Karpas-422 (cell line): ENCODE data around the gene NAV2. TPM values are rescaled to one million over a fixed set of nuclear protein-coding genes. Genes with fewer than 3 reads are reported as not detected.

Source experiments
- DNase-seq: peaks from one replicate; pipeline ENCODE4 v3.0.0-alpha.2; 2015
- H2AFZ ChIP-seq: fragments of 200-600 bp; sonication (generic); 2 replicates; pipeline ENCODE4 v1.6.1; 2014; ENCODE audit warnings: antibody characterized with exemption, low read length, mixed read lengths
- H3K27ac ChIP-seq: fragments of 200-600 bp; sonication (generic); 2 replicates; pipeline ENCODE4 v1.5.1; 2014; ENCODE audit warnings: mild to moderate bottlenecking, low read length, moderate library complexity
- H3K27me3 ChIP-seq: fragments of 200-600 bp; sonication (generic); 2 replicates; pipeline ENCODE4 v1.6.1; 2014; ENCODE audit warnings: low read length, mixed read lengths
- H3K36me3 ChIP-seq: fragments of 200-600 bp; sonication (generic); 2 replicates; pipeline ENCODE4 v1.6.1; 2014; ENCODE audit warnings: low read length, mixed read lengths; ENCODE audit not compliant: insufficient read depth
- H3K4me1 ChIP-seq: fragments of 200-600 bp; sonication (generic); 2 replicates; pipeline ENCODE4 v1.6.1; 2014; ENCODE audit warnings: mild to moderate bottlenecking, low read length, mixed read lengths
- H3K4me2 ChIP-seq: fragments of 200-600 bp; sonication (generic); 2 replicates; pipeline ENCODE4 v1.6.1; 2014; ENCODE audit warnings: low read length, low read depth, mild to moderate bottlenecking; ENCODE audit not compliant: poor library complexity, severe bottlenecking
- H3K4me3 ChIP-seq: fragments of 200-600 bp; sonication (generic); 2 replicates; pipeline ENCODE4 v1.5.1; 2014; ENCODE audit warnings: mild to moderate bottlenecking, antibody characterized with exemption, low read length, mixed read lengths
- H3K79me2 ChIP-seq: fragments of 200-600 bp; sonication (generic); 2 replicates; pipeline ENCODE4 v1.6.1; 2014; ENCODE audit warnings: mild to moderate bottlenecking, low read length, mixed read lengths
- H3K9ac ChIP-seq: fragments of 200-600 bp; sonication (generic); 2 replicates; pipeline ENCODE4 v1.6.0; 2014; ENCODE audit warnings: low read length
- H3K9me2 ChIP-seq: fragments of 200-600 bp; sonication (generic), shearing (Covaris generic); replicated peaks from 2 replicates; pipeline ENCODE4 v1.6.0; 2014; ENCODE audit warnings: mild to moderate bottlenecking, low read length, moderate library complexity; ENCODE audit not compliant: insufficient read depth
- H3K9me3 ChIP-seq: fragments of 300-700, 200-600 bp; sonication (generic); 2 replicates; pipeline ENCODE4 v1.6.1; 2014; ENCODE audit warnings: low read length, mixed read lengths
- H4K20me1 ChIP-seq: fragments of 200-600 bp; sonication (generic); 2 replicates; pipeline ENCODE4 v1.6.1; 2014; ENCODE audit warnings: mild to moderate bottlenecking, antibody characterized with exemption, low read length, low read depth; ENCODE audit not compliant: insufficient read depth
- total RNA-seq: library from RNA; depleted of rRNA; stranded (reverse); fragments of >200 nt; shearing (Covaris generic); gene quantifications from 2 replicates; pipeline ENCODE4 v1.2.3, GENCODE V29; 2014; ENCODE audit warnings: low replicate concordance

Gene NAV2
- total RNA-seq, 1 experiment from 2014 or later, result not detected

- Histone ChIP-seq H3K36me3 (no peaks in the 10 kb centered on the region), H3K79me2 (no peaks in the 10 kb centered on the region), H3K9ac (no peak overlapping the region), H3K4me3 (no peak overlapping the region), H3K9me2 (no peaks in the 10 kb centered on the region), H3K27ac (no peak overlapping the region), H3K9me3 (no peaks in the 10 kb centered on the region), H3K4me1 (no peaks in the 10 kb centered on the region), H2AFZ (no peak overlapping the region), H3K4me2 (no peak overlapping the region), H3K27me3 (no peaks in the 10 kb centered on the region), H4K20me1 (no peaks in the 10 kb centered on the region)
- DNase-seq, result no peak
Observed at GRCh38 chr11:19727246-19727645, 14.6 kb downstream of the NAV2 start.

GRCh38 chr11:19728436-19728835, 15.8 kb downstream of the NAV2 start:
- H3K4me1 ChIP-seq, result no peaks in the 10 kb centered on the region
- H3K4me2 ChIP-seq, result no peak overlapping the region
- H3K36me3 ChIP-seq, result no peaks in the 10 kb centered on the region
- no peaks in the 10 kb centered on the region for H3K9me3 ChIP-seq
- H4K20me1 ChIP-seq, result no peaks in the 10 kb centered on the region
- H3K27ac ChIP-seq, result no peak overlapping the region
- H3K4me3 ChIP-seq, result no peak overlapping the region
- H2AFZ ChIP-seq, result no peak overlapping the region
- no peaks in the 10 kb centered on the region for H3K79me2 ChIP-seq
- no peak overlapping the region for H3K9ac ChIP-seq
- no peaks in the 10 kb centered on the region for H3K27me3 ChIP-seq
- no peak for DNase-seq
- H3K9me2 ChIP-seq, result no peaks in the 10 kb centered on the region

- no peaks in the 10 kb centered on the region for H3K36me3 ChIP-seq
- DNase-seq, result no peak
Observed at GRCh38 chr11:19729141-19729540, 16.5 kb downstream of the NAV2 start.

GRCh38 chr11:19730373-19730772, 17.7 kb downstream of the NAV2 start:
- Histone ChIP-seq H3K9me3 (no peaks in the 10 kb centered on the region), H3K9ac (no peak overlapping the region), H2AFZ (no peak overlapping the region), H3K27ac (no peak overlapping the region), H3K4me1 (no peaks in the 10 kb centered on the region), H3K36me3 (no peaks in the 10 kb centered on the region), H3K4me2 (no peak overlapping the region), H4K20me1 (no peaks in the 10 kb centered on the region), H3K9me2 (no peaks in the 10 kb centered on the region), H3K4me3 (no peak overlapping the region), H3K27me3 (no peaks in the 10 kb centered on the region), H3K79me2 (no peaks in the 10 kb centered on the region)
- no peak for DNase-seq

More at GRCh38 chr11:19729141-19729540, 16.5 kb downstream of the NAV2 start:
- no peaks in the 10 kb centered on the region for H3K4me1 ChIP-seq
- no peak overlapping the region for H3K4me3 ChIP-seq
- no peak overlapping the region for H2AFZ ChIP-seq
- no peaks in the 10 kb centered on the region for H3K9me2 ChIP-seq
- no peaks in the 10 kb centered on the region for H3K27me3 ChIP-seq
- no peaks in the 10 kb centered on the region for H4K20me1 ChIP-seq
- no peak overlapping the region for H3K4me2 ChIP-seq
- no peaks in the 10 kb centered on the region for H3K79me2 ChIP-seq
- no peaks in the 10 kb centered on the region for H3K9me3 ChIP-seq
- no peak overlapping the region for H3K27ac ChIP-seq
- H3K9ac ChIP-seq, result no peak overlapping the region

- Histone ChIP-seq H3K9ac (no peak overlapping the region), H3K4me3 (no peak overlapping the region), H3K27ac (no peak overlapping the region), H3K9me3 (no peaks in the 10 kb centered on the region), H3K79me2 (no peaks in the 10 kb centered on the region), H4K20me1 (no peaks in the 10 kb centered on the region), H3K4me1 (peaks cover 3% of the 10 kb centered on the region; the same call in 1 of the 2 replicates), H3K36me3 (no peaks in the 10 kb centered on the region), H3K4me2 (no peak overlapping the region), H3K27me3 (no peaks in the 10 kb centered on the region), H3K9me2 (no peaks in the 10 kb centered on the region), H2AFZ (no peak overlapping the region)
- no peak for DNase-seq
Observed at GRCh38 chr11:19734171-19734570, 21.5 kb downstream of the NAV2 start.

- H3K36me3 ChIP-seq, result no peaks in the 10 kb centered on the region
- H3K9me2 ChIP-seq, result no peaks in the 10 kb centered on the region
- no peak for DNase-seq
- H3K27me3 ChIP-seq, result no peaks in the 10 kb centered on the region
- H3K79me2 ChIP-seq, result no peaks in the 10 kb centered on the region
- H3K4me1 ChIP-seq, result peaks cover 3% of the 10 kb centered on the region; the same call in 1 of the 2 replicates
- no peak overlapping the region for H3K27ac ChIP-seq
- H2AFZ ChIP-seq, result no peak overlapping the region
- no peak overlapping the region for H3K4me2 ChIP-seq
- H4K20me1 ChIP-seq, result no peaks in the 10 kb centered on the region
- no peak overlapping the region for H3K4me3 ChIP-seq
- no peaks in the 10 kb centered on the region for H3K9me3 ChIP-seq
- no peak overlapping the region for H3K9ac ChIP-seq
Observed at GRCh38 chr11:19735157-19735908, 22.7 kb downstream of the NAV2 start.

GRCh38 chr11:19735909-19736498, 23.4 kb downstream of the NAV2 start:
- Histone ChIP-seq H3K4me1 (peaks cover 3% of the 10 kb centered on the region; the same call in 1 of the 2 replicates), H3K9ac (no peak overlapping the region), H3K9me2 (no peaks in the 10 kb centered on the region), H3K4me3 (no peak overlapping the region), H3K79me2 (no peaks in the 10 kb centered on the region), H3K4me2 (no peak overlapping the region), H3K27ac (no peak overlapping the region), H3K27me3 (no peaks in the 10 kb centered on the region), H4K20me1 (no peaks in the 10 kb centered on the region), H3K36me3 (no peaks in the 10 kb centered on the region), H3K9me3 (no peaks in the 10 kb centered on the region), H2AFZ (no peak overlapping the region)
- DNase-seq, result no peak

DNA sequence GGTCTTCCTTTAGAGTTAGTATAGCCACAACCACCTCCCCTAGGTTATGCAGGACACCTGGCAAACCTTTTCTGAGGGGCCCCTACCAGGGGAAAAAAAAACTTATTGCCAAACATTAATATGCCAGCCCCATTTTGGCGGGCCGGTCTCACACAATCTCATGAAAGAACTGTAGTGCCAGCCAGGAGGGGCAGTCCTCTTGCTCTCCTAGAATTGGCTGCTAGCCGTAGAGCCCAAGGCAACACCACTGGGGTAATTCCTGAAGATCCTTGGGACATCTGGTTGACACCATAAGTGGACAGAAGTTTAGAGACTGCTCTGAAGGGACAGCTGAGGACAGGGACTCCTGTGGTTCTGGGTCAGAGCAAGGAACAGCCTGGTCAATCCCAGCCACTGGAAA, 24.2 kb downstream of the NAV2 start:
- no peaks in the 10 kb centered on the region for H3K27me3 ChIP-seq
- no peak overlapping the region for H3K4me3 ChIP-seq
- no peak overlapping the region for H3K9ac ChIP-seq
- no peaks in the 10 kb centered on the region for H3K9me2 ChIP-seq
- H3K9me3 ChIP-seq, result no peaks in the 10 kb centered on the region
- no peaks in the 10 kb centered on the region for H3K79me2 ChIP-seq
- no peaks in the 10 kb centered on the region for H4K20me1 ChIP-seq
- no peak for DNase-seq
- no peak overlapping the region for H2AFZ ChIP-seq
- no peak overlapping the region for H3K4me2 ChIP-seq
- H3K4me1 ChIP-seq, result peaks cover 3% of the 10 kb centered on the region; the same call in 1 of the 2 replicates
- no peak overlapping the region for H3K27ac ChIP-seq
- H3K36me3 ChIP-seq, result no peaks in the 10 kb centered on the region
